Kidney capillary endothelial cell (primary cell): Measurements from ENCODE around the gene MANF.

Experiments used
- DNase-seq: peaks from one replicate; pipeline ENCODE4 v3.0.0-alpha.2; 2018; ENCODE audit warnings: low spot score

Gene MANF

DNA sequence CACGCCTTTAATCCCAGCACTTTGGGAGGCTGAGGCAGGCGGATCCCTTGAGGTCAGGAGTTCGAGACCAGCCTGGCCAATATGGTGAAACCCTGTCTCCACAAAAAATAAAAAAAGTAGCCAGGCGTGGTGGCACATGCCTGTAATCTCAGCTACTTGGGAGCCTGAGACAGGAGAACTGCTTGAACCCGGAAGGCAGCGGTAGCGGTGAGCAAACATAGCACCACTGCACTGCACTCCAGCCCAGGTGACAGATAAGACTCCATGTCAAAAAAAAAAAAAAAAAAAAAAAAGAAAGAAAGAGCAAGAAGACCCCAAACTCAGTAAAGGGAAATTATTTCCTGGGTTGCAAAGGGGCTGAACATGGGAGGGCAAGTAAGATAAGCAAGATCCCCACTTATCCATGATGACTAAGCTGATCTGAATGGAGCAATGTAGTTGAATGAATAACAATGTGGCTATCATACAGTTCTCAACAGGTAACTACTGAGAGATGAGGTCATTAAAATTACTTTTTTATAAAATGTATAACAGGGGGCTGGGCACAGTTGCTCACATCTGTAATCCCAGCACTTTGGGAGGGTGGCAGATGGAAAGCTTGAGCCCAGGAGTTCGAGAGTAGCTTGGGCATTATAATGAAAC lies 52.0 kb downstream of the MANF start:
- no peak for DNase-seq
